Effector memory CD8-positive, alpha-beta T cell (primary cell): ENCODE data around the gene PDZRN3.
"Not testable (repeated sequence)": the region's sequence is repeated elsewhere in the genome, so short reads cannot be mapped to it uniquely, and the experiment has no call there.

Experiments used
- ATAC-seq: fragments of 150-1000 bp; cut with Tn5 transposase; replicated peaks from 2 replicates; pipeline ENCODE4 v1.10.0; 2021; ENCODE audit warnings: mild to moderate bottlenecking, moderate library complexity
- DNase-seq, 3 experiments: peaks; one replicate each; pipeline ENCODE4 v3.0.0; 2021
- H3K27ac Mint-ChIP-seq, 2 donors: one replicate each; pipeline ENCODE4 v1.8.0; 2022; ENCODE audit warnings: mild to moderate bottlenecking in 2 of 2, mixed read lengths in 2 of 2, moderate library complexity in 2 of 2
- H3K27me3 Mint-ChIP-seq, 2 donors: one replicate each; pipeline ENCODE4 v1.8.0; 2022; ENCODE audit warnings: mixed read lengths in 2 of 2
- H3K36me3 Mint-ChIP-seq: one replicate; pipeline ENCODE4 v1.8.0; 2022; ENCODE audit warnings: mild to moderate bottlenecking, moderate library complexity, mixed read lengths; ENCODE audit not compliant: insufficient read depth
- H3K4me1 Mint-ChIP-seq, 2 donors: one replicate each; pipeline ENCODE4 v1.8.0; 2022; ENCODE audit warnings: low read depth in 2 of 2, mixed read lengths in 2 of 2
- H3K4me3 Mint-ChIP-seq, 2 donors: one replicate each; pipeline ENCODE4 v1.8.0; 2022; ENCODE audit warnings: mild to moderate bottlenecking in 2 of 2, mixed read lengths in 2 of 2, moderate library complexity in 2 of 2
- H3K9me3 Mint-ChIP-seq, 2 donors: one replicate each; pipeline ENCODE4 v1.8.0; 2022; ENCODE audit warnings: mixed read lengths in 2 of 2

The PDZRN3 gene

GRCh38 chr3:73471986-73472787 lies 152.6 kb downstream of the PDZRN3 start:
- H3K27me3 Mint-ChIP-seq = no peaks in the 10 kb centered on the region
- ATAC-seq (no peak), DNase-seq (no peak)
- no peak overlapping the region for H3K27ac Mint-ChIP-seq
- no peaks in the 10 kb centered on the region for H3K36me3 Mint-ChIP-seq
- H3K4me1 Mint-ChIP-seq = no peaks in the 10 kb centered on the region
- H3K9me3 Mint-ChIP-seq = peaks cover 2 to 8% of the 10 kb centered on the region in 2 donors
- no peak overlapping the region for H3K4me3 Mint-ChIP-seq

- H3K4me1 Mint-ChIP-seq = no peaks in the 10 kb centered on the region
- no peaks in the 10 kb centered on the region for H3K27me3 Mint-ChIP-seq
- no peak overlapping the region for H3K4me3 Mint-ChIP-seq
- DNase-seq (no peak), ATAC-seq (no peak)
- H3K36me3 Mint-ChIP-seq = no peaks in the 10 kb centered on the region
- no peaks in the 10 kb centered on the region for H3K9me3 Mint-ChIP-seq
- no peak overlapping the region for H3K27ac Mint-ChIP-seq
Observed at GRCh38 chr3:73470860-73471259, 153.9 kb downstream of the PDZRN3 start.

DNA sequence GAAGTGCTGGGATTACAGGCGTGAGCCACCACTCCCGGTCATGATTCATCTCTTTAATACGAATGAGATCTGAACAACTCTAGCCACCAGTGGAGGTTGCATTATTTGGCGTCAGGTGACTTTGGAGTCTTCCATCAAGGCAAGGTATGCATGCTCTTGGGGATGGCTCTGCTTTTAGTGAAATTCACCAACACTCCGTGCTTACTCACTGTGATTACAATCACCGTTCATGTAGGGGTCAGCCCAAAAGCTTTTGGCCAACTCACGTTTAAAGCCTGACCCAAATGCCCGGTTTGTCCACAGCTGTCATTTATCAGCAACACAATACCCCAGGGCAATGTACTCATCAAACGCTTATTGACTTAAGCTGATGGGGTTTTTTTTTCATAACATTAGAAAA lies 155.4 kb downstream of the PDZRN3 start:
- Mint-ChIP-seq H3K9me3 (no peaks in the 10 kb centered on the region), H3K4me3 (no peak overlapping the region), H3K36me3 (no peaks in the 10 kb centered on the region), H3K4me1 (no peaks in the 10 kb centered on the region), H3K27ac (no peak overlapping the region), H3K27me3 (no peaks in the 10 kb centered on the region)
- ATAC-seq (no peak), DNase-seq (no peak)

- H3K36me3 Mint-ChIP-seq = no peaks in the 10 kb centered on the region
- H3K4me1 Mint-ChIP-seq = no peaks in the 10 kb centered on the region
- no peaks in the 10 kb centered on the region for H3K9me3 Mint-ChIP-seq
- H3K27me3 Mint-ChIP-seq = no peaks in the 10 kb centered on the region
- H3K27ac Mint-ChIP-seq = no peak overlapping the region
- ATAC-seq (no peak), DNase-seq (no peak)
- H3K4me3 Mint-ChIP-seq = no peak overlapping the region
Observed at GRCh38 chr3:73467211-73467610, 157.5 kb downstream of the PDZRN3 start.

DNA sequence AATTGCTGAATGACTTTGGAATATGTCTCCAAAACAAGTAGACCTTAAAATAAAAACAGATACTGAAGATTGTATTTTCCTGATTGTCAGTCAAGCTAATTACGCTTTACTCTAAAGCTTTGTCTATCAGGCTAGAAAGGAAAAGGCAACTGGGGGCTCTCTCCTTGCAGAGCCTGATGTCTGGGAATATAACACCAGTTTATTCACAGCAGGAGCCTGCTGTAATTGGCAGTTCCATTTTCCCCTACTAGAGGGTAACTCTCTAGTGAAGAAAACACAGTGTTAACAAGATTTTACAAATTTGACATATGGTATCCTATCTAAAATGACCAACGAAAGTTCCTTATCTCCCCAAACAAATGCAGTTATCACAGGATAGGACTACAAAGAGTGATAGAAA lies 158.8 kb downstream of the PDZRN3 start:
- H3K27me3 Mint-ChIP-seq = no peaks in the 10 kb centered on the region
- no peaks in the 10 kb centered on the region for H3K9me3 Mint-ChIP-seq

DNA sequence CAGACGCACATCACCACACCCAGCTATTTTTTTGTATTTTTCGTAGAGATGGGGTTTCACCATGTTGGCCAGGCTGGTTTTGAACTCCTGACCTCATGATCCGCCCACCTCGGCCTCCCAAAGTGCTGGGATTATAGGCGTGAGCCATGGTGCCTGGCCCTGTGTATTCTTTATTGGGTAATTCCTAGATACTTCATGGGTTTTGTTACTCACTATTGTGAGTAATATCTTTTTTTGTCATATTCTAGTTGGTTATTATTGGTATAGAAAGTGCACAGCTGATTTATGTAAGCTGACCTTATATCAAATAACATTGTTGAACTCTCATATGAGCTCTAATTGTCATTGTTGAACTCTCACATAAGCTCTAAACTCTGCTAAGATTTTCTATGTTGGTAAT lies 160.6 kb downstream of the PDZRN3 start:
- H3K36me3 Mint-ChIP-seq, H3K4me1 Mint-ChIP-seq, H3K27me3 Mint-ChIP-seq, H3K4me3 Mint-ChIP-seq, ATAC-seq, H3K9me3 Mint-ChIP-seq, H3K27ac Mint-ChIP-seq, DNase-seq: not testable (repeated sequence)

More for the DNA sequence above, 158.8 kb downstream of the PDZRN3 start:
- H3K27ac Mint-ChIP-seq = no peak overlapping the region
- no peak overlapping the region for H3K4me3 Mint-ChIP-seq
- ATAC-seq = no peak
- DNase-seq = no peak
- H3K4me1 Mint-ChIP-seq = no peaks in the 10 kb centered on the region
- no peaks in the 10 kb centered on the region for H3K36me3 Mint-ChIP-seq

DNA sequence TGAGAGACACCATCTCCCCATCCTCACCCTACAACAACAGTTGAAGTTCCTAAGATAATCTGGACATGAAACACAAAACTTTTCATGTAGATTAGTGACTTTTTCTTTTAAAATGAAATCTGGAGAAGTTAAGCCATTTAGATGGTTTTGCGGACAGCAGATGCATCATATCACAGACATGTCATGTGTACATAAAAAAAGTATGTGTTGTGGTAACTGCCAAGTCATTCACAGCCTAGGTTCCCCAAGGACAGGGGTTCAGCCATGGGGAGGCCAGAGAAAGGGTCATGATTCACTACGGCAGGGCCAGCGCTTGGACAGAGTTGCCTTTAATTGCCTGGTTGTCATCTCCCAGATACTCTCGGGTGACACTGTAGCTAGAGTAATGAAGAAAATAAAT lies 163.2 kb downstream of the PDZRN3 start:
- no peak overlapping the region for H3K27ac Mint-ChIP-seq
- no peaks in the 10 kb centered on the region for H3K36me3 Mint-ChIP-seq
- no peaks in the 10 kb centered on the region for H3K4me1 Mint-ChIP-seq
- no peak overlapping the region for H3K4me3 Mint-ChIP-seq
- no peaks in the 10 kb centered on the region for H3K9me3 Mint-ChIP-seq
- no peaks in the 10 kb centered on the region for H3K27me3 Mint-ChIP-seq
- ATAC-seq (no peak), DNase-seq (no peak)

DNA sequence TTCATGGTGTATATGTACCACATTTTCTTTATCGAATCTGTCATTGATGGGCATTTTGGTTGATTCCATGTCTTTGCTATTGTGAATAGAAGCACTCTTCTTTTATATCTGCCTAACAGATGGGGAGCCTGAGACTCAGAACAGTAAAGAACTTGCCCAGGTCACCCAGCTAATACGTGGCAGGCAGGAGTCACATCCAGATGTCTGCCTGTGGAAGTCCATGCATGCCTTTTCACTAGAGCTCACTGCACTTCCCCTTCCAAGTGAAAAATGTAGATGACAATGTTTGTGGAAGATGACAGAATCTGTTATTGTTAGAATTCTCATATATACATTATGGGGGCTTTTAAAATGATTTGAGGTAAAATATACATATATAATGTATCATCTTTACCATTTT lies 165.0 kb downstream of the PDZRN3 start:
- Mint-ChIP-seq H3K9me3 (no peaks in the 10 kb centered on the region), H3K36me3 (no peaks in the 10 kb centered on the region), H3K27me3 (no peaks in the 10 kb centered on the region), H3K4me3 (no peak overlapping the region), H3K27ac (no peak overlapping the region), H3K4me1 (no peaks in the 10 kb centered on the region)
- DNase-seq = no peak
- ATAC-seq = no peak

DNA sequence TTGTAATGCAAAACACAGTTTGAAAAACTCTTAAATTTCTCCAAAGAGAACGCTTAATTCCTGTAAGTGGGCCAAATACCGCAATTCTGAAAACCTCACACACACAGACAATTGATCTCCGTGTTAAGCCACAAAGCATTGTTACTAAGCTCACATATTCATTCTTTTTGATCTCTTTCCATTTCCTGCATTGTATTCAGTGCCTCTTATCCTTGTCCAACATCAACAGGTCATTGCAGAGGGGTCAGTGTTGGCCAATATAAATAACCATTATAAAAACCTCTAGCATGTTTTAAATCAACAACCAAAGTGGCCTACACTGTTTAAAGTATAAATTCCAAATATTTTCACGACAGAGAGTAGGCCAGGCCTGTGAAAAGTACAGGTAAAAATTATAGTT lies 171.1 kb downstream of the PDZRN3 start:
- Mint-ChIP-seq H3K27ac (no peak overlapping the region), H3K4me3 (no peak overlapping the region), H3K4me1 (no peaks in the 10 kb centered on the region), H3K9me3 (no peaks in the 10 kb centered on the region), H3K27me3 (no peaks in the 10 kb centered on the region), H3K36me3 (no peaks in the 10 kb centered on the region)
- DNase-seq (no peak), ATAC-seq (no peak)

DNA sequence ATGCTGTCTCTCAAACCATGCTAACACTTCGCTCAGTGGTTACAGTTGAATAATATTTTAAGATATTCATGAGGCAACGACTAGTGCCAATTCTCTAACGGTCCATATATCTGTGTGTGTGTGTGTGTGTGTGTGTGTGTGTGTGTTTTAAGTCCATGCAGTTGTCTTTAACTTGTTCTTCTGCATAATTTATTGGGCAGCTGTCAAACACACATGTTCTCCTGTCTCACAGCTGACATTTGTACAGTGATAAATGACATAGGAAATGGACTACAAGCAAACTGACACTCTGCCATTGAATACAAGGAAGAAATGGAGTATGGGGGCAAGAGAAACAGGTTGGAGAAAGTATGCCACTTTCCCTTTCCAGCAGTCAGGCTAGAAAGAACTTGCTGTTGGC lies 172.0 kb downstream of the PDZRN3 start:
- no peak overlapping the region for H3K4me3 Mint-ChIP-seq
- ATAC-seq (no peak), DNase-seq (no peak)
- H3K9me3 Mint-ChIP-seq = no peaks in the 10 kb centered on the region
- H3K27me3 Mint-ChIP-seq = no peaks in the 10 kb centered on the region
- no peaks in the 10 kb centered on the region for H3K36me3 Mint-ChIP-seq
- H3K4me1 Mint-ChIP-seq = no peaks in the 10 kb centered on the region
- H3K27ac Mint-ChIP-seq = no peak overlapping the region

GRCh38 chr3:73451301-73451944 lies 173.3 kb downstream of the PDZRN3 start:
- Mint-ChIP-seq H3K27me3 (no peaks in the 10 kb centered on the region), H3K36me3 (no peaks in the 10 kb centered on the region), H3K4me3 (no peak overlapping the region), H3K4me1 (no peaks in the 10 kb centered on the region), H3K27ac (no peak overlapping the region), H3K9me3 (no peaks in the 10 kb centered on the region)
- DNase-seq = no peak
- ATAC-seq = no peak

DNA sequence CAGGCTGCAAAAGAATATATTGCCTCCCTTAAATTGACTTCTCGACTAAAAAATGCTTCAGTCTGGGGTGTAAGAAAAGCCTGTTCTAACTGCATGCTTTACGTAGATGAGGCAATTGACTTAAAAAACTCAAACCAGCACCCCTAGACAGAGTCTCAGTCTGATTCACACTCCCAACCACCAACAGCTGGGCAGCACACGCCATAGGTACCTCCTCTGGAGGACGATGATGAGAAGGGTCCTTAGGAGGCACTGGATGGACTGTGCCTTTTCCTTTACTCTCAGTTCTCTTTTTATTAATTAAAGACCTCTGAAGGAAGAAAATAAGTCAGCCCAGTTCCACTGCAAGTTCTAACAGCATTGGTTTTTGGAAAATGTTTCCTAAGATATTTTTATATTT lies 175.0 kb downstream of the PDZRN3 start:
- no peak for DNase-seq
- Mint-ChIP-seq H3K36me3 (no peaks in the 10 kb centered on the region), H3K4me1 (no peaks in the 10 kb centered on the region), H3K27ac (no peak overlapping the region), H3K4me3 (no peak overlapping the region), H3K27me3 (no peaks in the 10 kb centered on the region), H3K9me3 (peaks cover 0 to 1% of the 10 kb centered on the region in 2 donors)
- ATAC-seq = no peak

- Mint-ChIP-seq H3K27ac (no peak overlapping the region), H3K9me3 (peaks cover 0 to 4% of the 10 kb centered on the region in 2 donors), H3K27me3 (no peaks in the 10 kb centered on the region), H3K36me3 (no peaks in the 10 kb centered on the region), H3K4me3 (no peak overlapping the region), H3K4me1 (no peaks in the 10 kb centered on the region)
- ATAC-seq (no peak), DNase-seq (no peak)
Observed at GRCh38 chr3:73448761-73449301, 175.9 kb downstream of the PDZRN3 start.

- Mint-ChIP-seq H3K4me1 (no peaks in the 10 kb centered on the region), H3K27me3 (no peaks in the 10 kb centered on the region), H3K27ac (no peak overlapping the region), H3K9me3 (peaks cover 0 to 4% of the 10 kb centered on the region in 2 donors), H3K36me3 (no peaks in the 10 kb centered on the region), H3K4me3 (no peak overlapping the region)
- DNase-seq = no peak
- ATAC-seq = no peak
Observed at GRCh38 chr3:73448041-73448440, 176.7 kb downstream of the PDZRN3 start.
